ENCODE data around the gene KCNK2.
A peak's percentile ranks its signal among the peaks of the same experiment; 100 is the strongest.

The KCNK2 gene

GRCh38 chr1:215071078-215071477, 11.5 kb upstream of the KCNK2 start:
- no peak overlapping the region for H3K27ac Mint-ChIP-seq
- H3K9me3 Mint-ChIP-seq, result peaks cover 10% of the 10 kb centered on the region in 2 donors
- no peaks in the 10 kb centered on the region for H3K27me3 Mint-ChIP-seq
- DNase-seq (no peak), ATAC-seq (replicated peaks) (no peak)
- no peaks in the 10 kb centered on the region for H3K4me1 Mint-ChIP-seq (ENCODE audit: low read depth in 2 of 2)
- no peaks in the 10 kb centered on the region for H3K36me3 Mint-ChIP-seq (ENCODE audit: insufficient read depth)
- H3K4me3 Mint-ChIP-seq, result no peak overlapping the region

- ATAC-seq (replicated peaks) (no peak), DNase-seq (no peak)
- Mint-ChIP-seq H3K27me3 (peaks cover 6% of the 10 kb centered on the region in 2 donors), H3K36me3 (ENCODE audit: insufficient read depth) (no peaks in the 10 kb centered on the region), H3K4me3 (no peak overlapping the region), H3K9me3 (peaks cover 12 to 18% of the 10 kb centered on the region in 2 donors), H3K27ac (no peak overlapping the region), H3K4me1 (ENCODE audit: low read depth in 2 of 2) (no peaks in the 10 kb centered on the region)
These were observed 6.2 kb upstream of the KCNK2 start for GRCh38 chr1:215076322-215076721.

- Mint-ChIP-seq H3K27ac (no peak overlapping the region), H3K4me3 (no peak overlapping the region), H3K27me3 (peaks cover 21 to 34% of the 10 kb centered on the region in 2 donors), H3K4me1 (ENCODE audit: low read depth in 2 of 2) (peaks cover 0 to 2% of the 10 kb centered on the region in 2 donors), H3K9me3 (peaks cover 7 to 8% of the 10 kb centered on the region in 2 donors), H3K36me3 (ENCODE audit: insufficient read depth) (no peaks in the 10 kb centered on the region)
- DNase-seq (no peak), ATAC-seq (replicated peaks) (no peak)
These were observed 3.1 kb upstream of the KCNK2 start for GRCh38 chr1:215079456-215079855.

- H3K36me3 Mint-ChIP-seq (ENCODE audit: insufficient read depth), result no peaks in the 10 kb centered on the region
- H3K27ac Mint-ChIP-seq, result no peak overlapping the region
- peaks cover 7 to 13% of the 10 kb centered on the region in 2 donors for H3K9me3 Mint-ChIP-seq
- DNase-seq (no peak), ATAC-seq (replicated peaks) (no peak)
- peaks cover 21 to 34% of the 10 kb centered on the region in 2 donors for H3K27me3 Mint-ChIP-seq
- no peak overlapping the region for H3K4me3 Mint-ChIP-seq
- peaks cover 0 to 2% of the 10 kb centered on the region in 2 donors for H3K4me1 Mint-ChIP-seq (ENCODE audit: low read depth in 2 of 2)
These were observed 641 bp upstream of the KCNK2 start for GRCh38 chr1:215081661-215082531.

- DNase-seq, result no peak
- no peak for ATAC-seq (replicated peaks)
- Mint-ChIP-seq H3K36me3 (ENCODE audit: insufficient read depth) (no peaks in the 10 kb centered on the region), H3K4me3 (peak overlapping the region in 1 of 2 donors; percentile 9), H3K4me1 (ENCODE audit: low read depth in 2 of 2) (peaks cover 0 to 2% of the 10 kb centered on the region in 2 donors), H3K27ac (no peak overlapping the region), H3K9me3 (peaks cover 7 to 9% of the 10 kb centered on the region in 2 donors), H3K27me3 (peaks cover 21 to 34% of the 10 kb centered on the region in 2 donors)
These were observed 935 bp downstream of the KCNK2 start for GRCh38 chr1:215083383-215083961.

GRCh38 chr1:215084621-215085020, 2.1 kb downstream of the KCNK2 start:
- peaks cover 21 to 34% of the 10 kb centered on the region in 2 donors for H3K27me3 Mint-ChIP-seq
- ATAC-seq (replicated peaks), result no peak
- H3K27ac Mint-ChIP-seq, result no peak overlapping the region
- no peaks in the 10 kb centered on the region for H3K36me3 Mint-ChIP-seq (ENCODE audit: insufficient read depth)
- DNase-seq, result no peak
- H3K4me3 Mint-ChIP-seq, result no peak overlapping the region
- H3K4me1 Mint-ChIP-seq (ENCODE audit: low read depth in 2 of 2), result peaks cover 0 to 2% of the 10 kb centered on the region in 2 donors
- H3K9me3 Mint-ChIP-seq, result peaks cover 7 to 9% of the 10 kb centered on the region in 2 donors

- Mint-ChIP-seq H3K27me3 (peaks cover 6 to 16% of the 10 kb centered on the region in 2 donors), H3K4me1 (ENCODE audit: low read depth in 2 of 2) (peaks cover 0 to 2% of the 10 kb centered on the region in 2 donors), H3K9me3 (peaks cover 14 to 18% of the 10 kb centered on the region in 2 donors), H3K36me3 (ENCODE audit: insufficient read depth) (no peaks in the 10 kb centered on the region), H3K4me3 (no peak overlapping the region), H3K27ac (no peak overlapping the region)
- ATAC-seq (replicated peaks) (no peak), DNase-seq (no peak)
These were observed 5.1 kb downstream of the KCNK2 start for GRCh38 chr1:215087603-215088002.

- H3K4me1 Mint-ChIP-seq (ENCODE audit: low read depth in 2 of 2), result no peaks in the 10 kb centered on the region
These were observed 11.8 kb downstream of the KCNK2 start for GRCh38 chr1:215094381-215094780.

GRCh38 chr1:215095524-215095923, 13.0 kb downstream of the KCNK2 start:
- H3K4me1 Mint-ChIP-seq (ENCODE audit: low read depth in 2 of 2), result no peaks in the 10 kb centered on the region
- H3K36me3 Mint-ChIP-seq (ENCODE audit: insufficient read depth), result no peaks in the 10 kb centered on the region
- ATAC-seq (replicated peaks) (no peak), DNase-seq (no peak)
- no peaks in the 10 kb centered on the region for H3K27me3 Mint-ChIP-seq
- H3K27ac Mint-ChIP-seq, result no peak overlapping the region
- H3K9me3 Mint-ChIP-seq, result peaks cover 7 to 11% of the 10 kb centered on the region in 2 donors
- H3K4me3 Mint-ChIP-seq, result no peak overlapping the region

More at GRCh38 chr1:215094381-215094780, 11.8 kb downstream of the KCNK2 start:
- ATAC-seq (replicated peaks) (no peak), DNase-seq (no peak)
- Mint-ChIP-seq H3K27ac (no peak overlapping the region), H3K4me3 (no peak overlapping the region), H3K27me3 (no peaks in the 10 kb centered on the region), H3K36me3 (ENCODE audit: insufficient read depth) (no peaks in the 10 kb centered on the region), H3K9me3 (peaks cover 7 to 11% of the 10 kb centered on the region in 2 donors)

GRCh38 chr1:215101511-215101910, 19.0 kb downstream of the KCNK2 start:
- H3K4me1 Mint-ChIP-seq (ENCODE audit: low read depth in 2 of 2), result no peaks in the 10 kb centered on the region
- no peak overlapping the region for H3K27ac Mint-ChIP-seq
- peaks cover 6 to 7% of the 10 kb centered on the region in 2 donors for H3K9me3 Mint-ChIP-seq

GRCh38 chr1:215104283-215104682, 21.7 kb downstream of the KCNK2 start:
- H3K27me3 Mint-ChIP-seq, result no peaks in the 10 kb centered on the region
- ATAC-seq (replicated peaks) (no peak), DNase-seq (no peak)
- peaks cover 7% of the 10 kb centered on the region in 2 donors for H3K9me3 Mint-ChIP-seq
- H3K36me3 Mint-ChIP-seq (ENCODE audit: insufficient read depth), result no peaks in the 10 kb centered on the region
- no peak overlapping the region for H3K27ac Mint-ChIP-seq
- H3K4me1 Mint-ChIP-seq (ENCODE audit: low read depth in 2 of 2), result no peaks in the 10 kb centered on the region
- H3K4me3 Mint-ChIP-seq, result no peak overlapping the region

More at GRCh38 chr1:215101511-215101910, 19.0 kb downstream of the KCNK2 start:
- ATAC-seq (replicated peaks) (no peak), DNase-seq (no peak)
- Mint-ChIP-seq H3K4me3 (no peak overlapping the region), H3K36me3 (ENCODE audit: insufficient read depth) (no peaks in the 10 kb centered on the region), H3K27me3 (no peaks in the 10 kb centered on the region)

- H3K4me1 Mint-ChIP-seq (ENCODE audit: low read depth in 2 of 2), result no peaks in the 10 kb centered on the region
- no peaks in the 10 kb centered on the region for H3K27me3 Mint-ChIP-seq
- DNase-seq (no peak), ATAC-seq (replicated peaks) (no peak)
- no peak overlapping the region for H3K27ac Mint-ChIP-seq
- no peak overlapping the region for H3K4me3 Mint-ChIP-seq
- no peaks in the 10 kb centered on the region for H3K36me3 Mint-ChIP-seq (ENCODE audit: insufficient read depth)
- H3K9me3 Mint-ChIP-seq, result peaks cover 7 to 8% of the 10 kb centered on the region in 2 donors
These were observed 23.5 kb downstream of the KCNK2 start for GRCh38 chr1:215106067-215106466.

- Mint-ChIP-seq H3K36me3 (ENCODE audit: insufficient read depth) (no peaks in the 10 kb centered on the region), H3K27me3 (no peaks in the 10 kb centered on the region), H3K9me3 (peaks cover 3 to 5% of the 10 kb centered on the region in 2 donors), H3K4me3 (no peak overlapping the region), H3K4me1 (ENCODE audit: low read depth in 2 of 2) (no peaks in the 10 kb centered on the region), H3K27ac (no peak overlapping the region)
- no peak for DNase-seq
- no peak for ATAC-seq (replicated peaks)
These were observed 26.6 kb downstream of the KCNK2 start for GRCh38 chr1:215109171-215109570.

GRCh38 chr1:215111916-215112315, 29.4 kb downstream of the KCNK2 start:
- Mint-ChIP-seq H3K4me1 (ENCODE audit: low read depth in 2 of 2) (no peaks in the 10 kb centered on the region), H3K27me3 (no peaks in the 10 kb centered on the region), H3K4me3 (no peak overlapping the region), H3K27ac (no peak overlapping the region), H3K36me3 (ENCODE audit: insufficient read depth) (no peaks in the 10 kb centered on the region), H3K9me3 (peaks cover 0 to 5% of the 10 kb centered on the region in 2 donors)
- DNase-seq (no peak), ATAC-seq (replicated peaks) (no peak)
